CD8-positive, alpha-beta memory T cell (primary cell): Measurements from ENCODE around the gene PDCD6IP. TPM values are rescaled to one million over a fixed set of nuclear protein-coding genes. Genes with fewer than 3 reads are reported as not detected.
A peak's percentile ranks its signal among the peaks of the same experiment; 100 is the strongest.

Experiments
- CTCF ChIA-PET: fragments of 350-600 bp; sonication (Branson Sonifier 250); formaldehyde crosslinking; loops from one replicate; lab custom pipeline; 2021; ENCODE audit warnings: antibody characterized with exemption; lab: Charles Lee
- POLR2A ChIA-PET: fragments of 350-600 bp; sonication (Branson Sonifier 250); formaldehyde crosslinking; loops from one replicate; lab custom pipeline; 2021; ENCODE audit warnings: antibody characterized with exemption; lab: Charles Lee
- DNase-seq, 5 donors: peaks; one replicate each; pipeline versions ENCODE4 v3.0.0 to v3.0.0-alpha.2; 2020 to 2022; ENCODE audit warnings: mixed read lengths in 1 of 5
- H3K27ac ChIP-seq: one replicate; pipeline ENCODE4 v1.7.0; 2013; ENCODE audit warnings: low read depth, mild to moderate bottlenecking, low read length, moderate library complexity
- H3K27me3 ChIP-seq: 2 replicates; pipeline ENCODE4 v1.7.0; 2013; ENCODE audit warnings: low read length, mild to moderate bottlenecking; ENCODE audit not compliant: insufficient read depth, poor library complexity, severe bottlenecking
- H3K36me3 ChIP-seq: 2 replicates; pipeline ENCODE4 v1.7.0; 2013; ENCODE audit warnings: mild to moderate bottlenecking, low read length, moderate library complexity; ENCODE audit not compliant: insufficient read depth
- H3K4me1 ChIP-seq: 2 replicates; pipeline ENCODE4 v1.7.0; 2013; ENCODE audit warnings: mild to moderate bottlenecking, low read length, moderate library complexity; ENCODE audit not compliant: insufficient read depth
- H3K4me3 ChIP-seq: 2 replicates; pipeline ENCODE4 v1.7.0; 2013; ENCODE audit warnings: mild to moderate bottlenecking, low read length
- H3K9me3 ChIP-seq: 2 replicates; pipeline ENCODE4 v1.7.0; 2013; ENCODE audit warnings: mild to moderate bottlenecking, low read length
- H3K27ac Mint-ChIP-seq, 8 donors: one replicate each; pipeline ENCODE4 v1.8.0; 2020 to 2021; ENCODE audit warnings: mixed read lengths in 8 of 8, mild to moderate bottlenecking in 6 of 8, inconsistent platforms in 3 of 8, moderate library complexity in 3 of 8
- H3K27me3 Mint-ChIP-seq, 2 donors: one replicate each; pipeline ENCODE4 v1.8.0; 2020 to 2021; ENCODE audit warnings: mixed read lengths in 2 of 2, mild to moderate bottlenecking in 1 of 2, moderate library complexity in 1 of 2
- H3K36me3 Mint-ChIP-seq, 3 donors: one replicate each; pipeline ENCODE4 v1.8.0; 2020 to 2021; ENCODE audit warnings: mixed read lengths in 3 of 3, inconsistent platforms in 1 of 3, mild to moderate bottlenecking in 1 of 3
- H3K4me1 Mint-ChIP-seq, 3 donors: one replicate each; pipeline ENCODE4 v1.8.0; 2020 to 2021; ENCODE audit warnings: mixed read lengths in 3 of 3, inconsistent platforms in 1 of 3, mild to moderate bottlenecking in 1 of 3
- H3K4me3 Mint-ChIP-seq, 7 donors: one replicate each; pipeline ENCODE4 v1.8.0; 2020 to 2021; ENCODE audit warnings: mixed read lengths in 7 of 7, mild to moderate bottlenecking in 6 of 7, moderate library complexity in 4 of 7, inconsistent platforms in 2 of 7
- H3K9me3 Mint-ChIP-seq, 5 donors: one replicate each; pipeline ENCODE4 v1.8.0; 2020 to 2022; ENCODE audit warnings: mixed read lengths in 5 of 5, mild to moderate bottlenecking in 3 of 5, moderate library complexity in 2 of 5, inconsistent platforms in 1 of 5
- polyA plus RNA-seq: library from polyadenylated mRNA; unstranded; fragments of 300-500 nt; fragmentation: Illumina TruSeq; gene quantifications from one replicate; pipeline ENCODE4 v1.2.3, GENCODE V29; 2021
- total RNA-seq, 2 experiments: library from RNA; stranded (reverse); gene quantifications; one replicate each; pipeline ENCODE4 v1.2.3, GENCODE V29; 2021

The PDCD6IP gene
- total and polyA plus RNA-seq, 3 experiments from 2014 or later: 71.4 to 163 (median 162) TPM

GRCh38 chr3:33795856-33796536, 2.4 kb upstream of the PDCD6IP start:
- POLR2A ChIA-PET: interaction anchor here (0.5 to 0.7 kb wide), 2 partner anchors 78 to 400 kb away, joined by 3 to 6 read pairs; partner anchors contain the start of gene CLASP2
- H3K9me3 Mint-ChIP-seq: no peaks in the 10 kb centered on the region

DNA sequence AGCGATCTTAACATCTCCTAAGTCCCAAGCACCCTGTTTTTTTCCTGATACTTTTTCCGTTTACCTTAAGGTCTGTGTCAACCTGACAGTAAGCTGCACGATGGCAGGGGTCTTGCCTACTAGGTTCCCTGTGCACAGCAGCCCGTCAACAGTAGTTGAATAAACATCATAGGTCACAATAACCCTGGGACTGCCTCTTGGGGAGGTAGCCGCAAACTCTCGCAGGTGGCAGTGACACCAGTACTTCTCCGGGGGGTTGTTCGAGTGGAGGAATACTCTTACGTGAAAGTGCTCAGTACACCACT, 365 bp upstream of the PDCD6IP start:
- Mint-ChIP-seq H3K4me1 (peaks cover 43 to 54% (median 50%) of the 10 kb centered on the region in 3 donors), H3K27ac (peak overlapping the region; percentile 84 to 99 (median 96)), H3K27me3 (peaks cover 0 to 2% of the 10 kb centered on the region in 2 donors), H3K4me3 (peak overlapping the region; percentile 89 to 100 (median 99)), H3K36me3 (peaks cover 0 to 25% (median 0%) of the 10 kb centered on the region in 3 donors), H3K9me3 (no peaks in the 10 kb centered on the region)
- H3K4me3 ChIP-seq: peak overlapping the region; percentile 90
- peaks cover 40% of the 10 kb centered on the region for H3K4me1 ChIP-seq
- CTCF ChIA-PET: interaction anchor here (0.6 to 6.0 kb wide), 5 partner anchors 8 to 85 kb away, joined by 3 to 45 read pairs (median 4); no protein-coding TSS in a partner anchor
- H3K9me3 ChIP-seq: no peaks in the 10 kb centered on the region
- H3K36me3 ChIP-seq: no peaks in the 10 kb centered on the region
- POLR2A ChIA-PET: interaction anchor here (1.1 to 1.6 kb wide), 3 partner anchors 11 to 357 kb away, joined by 4 to 8 read pairs (median 6); partner anchors contain the start of gene CLASP2
- peak overlapping the region; percentile 87 for H3K27ac ChIP-seq
- H3K27me3 ChIP-seq: no peaks in the 10 kb centered on the region
- no peak for DNase-seq

More at GRCh38 chr3:33795856-33796536, 2.4 kb upstream of the PDCD6IP start:
- Mint-ChIP-seq H3K27me3 (peaks cover 2 to 11% of the 10 kb centered on the region in 2 donors), H3K4me1 (peaks cover 28 to 33% (median 29%) of the 10 kb centered on the region in 3 donors), H3K4me3 (peak overlapping the region in 1 of 7 donors; percentile 11), H3K36me3 (peaks cover 0 to 15% (median 0%) of the 10 kb centered on the region in 3 donors), H3K27ac (peak overlapping the region in 3 of 8 donors; percentile 8 to 32 (median 9))
- no peak for DNase-seq
- Histone ChIP-seq H3K4me1 (peaks cover 26% of the 10 kb centered on the region), H3K4me3 (no peak overlapping the region), H3K27me3 (no peaks in the 10 kb centered on the region), H3K9me3 (no peaks in the 10 kb centered on the region), H3K27ac (no peak overlapping the region), H3K36me3 (no peaks in the 10 kb centered on the region)
- CTCF ChIA-PET: interaction anchor here (1.2 to 6.0 kb wide), 2 partner anchors 9 to 19 kb away, joined by 3 to 45 read pairs; no protein-coding TSS in a partner anchor

DNA sequence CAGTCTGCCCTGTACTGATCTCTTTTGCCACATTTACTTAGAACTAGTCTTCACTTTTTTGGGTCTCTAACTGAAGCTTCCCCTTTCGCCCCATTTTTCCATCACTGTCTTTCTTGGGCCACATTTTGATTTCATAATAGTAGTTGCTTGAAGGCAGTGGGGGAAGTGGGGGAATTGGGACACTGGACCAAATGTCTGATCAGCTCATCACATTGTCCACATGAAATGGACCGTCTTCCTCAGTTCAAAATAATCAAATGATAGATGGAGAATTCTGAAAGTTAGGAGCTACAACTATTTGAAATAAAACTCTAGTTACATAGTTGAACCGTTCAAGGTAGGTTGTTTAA, 747 bp downstream of the PDCD6IP start:
- peaks cover 2 to 34% (median 5%) of the 10 kb centered on the region in 3 donors for H3K36me3 Mint-ChIP-seq
- Histone ChIP-seq H3K27me3 (no peaks in the 10 kb centered on the region), H3K4me1 (peaks cover 49% of the 10 kb centered on the region), H3K27ac (peak overlapping the region; percentile 87), H3K4me3 (peak overlapping the region; percentile 90), H3K36me3 (no peaks in the 10 kb centered on the region), H3K9me3 (no peaks in the 10 kb centered on the region)
- peaks cover 54 to 65% (median 61%) of the 10 kb centered on the region in 3 donors for H3K4me1 Mint-ChIP-seq
- ChIA-PET POLR2A (interaction anchor here (0.7 to 1.6 kb wide), 4 partner anchors 8 to 358 kb away, joined by 3 to 6 read pairs (median 4); partner anchors contain the start of gene CLASP2), CTCF (interaction anchor here (1.2 to 6.0 kb wide), 4 partner anchors 9 to 162 kb away, joined by 3 to 45 read pairs (median 4); no protein-coding TSS in a partner anchor)
- no peaks in the 10 kb centered on the region for H3K9me3 Mint-ChIP-seq
- peak overlapping the region; percentile 84 to 99 (median 96) for H3K27ac Mint-ChIP-seq
- H3K4me3 Mint-ChIP-seq: peak overlapping the region; percentile 89 to 100 (median 99)
- no peak for DNase-seq
- peaks cover 0 to 2% of the 10 kb centered on the region in 2 donors for H3K27me3 Mint-ChIP-seq

GRCh38 chr3:33803252-33803651, 4.8 kb downstream of the PDCD6IP start:
- Histone ChIP-seq H3K27ac (no peak overlapping the region), H3K9me3 (no peaks in the 10 kb centered on the region), H3K36me3 (no peaks in the 10 kb centered on the region), H3K4me1 (peaks cover 63% of the 10 kb centered on the region), H3K4me3 (no peak overlapping the region), H3K27me3 (no peaks in the 10 kb centered on the region)
- peak overlapping the region in 3 of 8 donors; percentile 12 to 61 (median 49) for H3K27ac Mint-ChIP-seq
- POLR2A ChIA-PET: no interaction called here
- peaks cover 6 to 45% (median 10%) of the 10 kb centered on the region in 3 donors for H3K36me3 Mint-ChIP-seq
- H3K4me1 Mint-ChIP-seq: peaks cover 71 to 85% (median 85%) of the 10 kb centered on the region in 3 donors
- no peaks in the 10 kb centered on the region for H3K27me3 Mint-ChIP-seq
- H3K9me3 Mint-ChIP-seq: no peaks in the 10 kb centered on the region
- CTCF ChIA-PET: interaction anchor here (1.6 kb wide), 1 partner anchor 16 kb away, joined by 7 read pairs; no protein-coding TSS in a partner anchor
- peak overlapping the region in 3 of 7 donors; percentile 13 to 59 (median 18) for H3K4me3 Mint-ChIP-seq
- DNase-seq: no peak

DNA sequence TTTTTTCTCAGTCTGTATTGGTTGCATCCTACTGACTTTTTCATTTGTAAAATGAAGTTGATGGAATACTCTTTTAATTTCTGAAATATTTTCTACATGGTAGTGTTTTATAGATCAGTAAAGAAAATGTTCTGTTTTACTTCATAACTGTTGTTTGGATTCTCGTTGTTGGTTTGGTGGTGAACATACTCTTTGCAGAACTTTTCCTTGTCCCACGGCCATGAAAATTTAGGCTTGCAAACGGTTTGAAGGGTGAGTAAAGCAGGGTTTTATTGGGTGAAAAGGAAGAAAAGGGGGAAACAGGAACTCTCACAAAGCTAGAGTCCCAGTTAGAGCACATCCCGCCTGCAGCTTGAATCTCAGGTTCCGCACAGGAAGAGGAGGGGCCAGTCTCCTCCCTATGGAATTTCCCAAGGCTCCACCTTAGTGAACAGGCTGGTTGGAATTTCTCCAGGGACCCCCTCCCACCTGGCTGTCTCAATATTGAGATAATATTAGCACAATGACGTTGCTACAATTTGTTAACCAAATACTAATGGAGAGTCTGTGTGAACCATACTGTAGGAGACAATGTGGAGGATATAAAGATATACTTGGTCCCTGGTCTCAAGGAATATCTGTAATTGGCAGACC, 5.6 kb downstream of the PDCD6IP start:
- H3K36me3 Mint-ChIP-seq: peaks cover 6 to 45% (median 10%) of the 10 kb centered on the region in 3 donors
- no peak overlapping the region for H3K27ac ChIP-seq
- POLR2A ChIA-PET: no interaction called here
- H3K27ac Mint-ChIP-seq: peak overlapping the region in 4 of 8 donors; percentile 12 to 58 (median 20)
- H3K36me3 ChIP-seq: no peaks in the 10 kb centered on the region
- H3K9me3 Mint-ChIP-seq: no peaks in the 10 kb centered on the region
- DNase-seq: no peak
- H3K9me3 ChIP-seq: no peaks in the 10 kb centered on the region
- no peak overlapping the region for H3K4me3 ChIP-seq
- no peaks in the 10 kb centered on the region for H3K27me3 ChIP-seq
- peak overlapping the region in 1 of 7 donors; percentile 59 for H3K4me3 Mint-ChIP-seq
- CTCF ChIA-PET: no interaction called here
- no peaks in the 10 kb centered on the region for H3K27me3 Mint-ChIP-seq
- H3K4me1 ChIP-seq: peaks cover 71% of the 10 kb centered on the region
- H3K4me1 Mint-ChIP-seq: peaks cover 78 to 90% (median 90%) of the 10 kb centered on the region in 3 donors

DNA sequence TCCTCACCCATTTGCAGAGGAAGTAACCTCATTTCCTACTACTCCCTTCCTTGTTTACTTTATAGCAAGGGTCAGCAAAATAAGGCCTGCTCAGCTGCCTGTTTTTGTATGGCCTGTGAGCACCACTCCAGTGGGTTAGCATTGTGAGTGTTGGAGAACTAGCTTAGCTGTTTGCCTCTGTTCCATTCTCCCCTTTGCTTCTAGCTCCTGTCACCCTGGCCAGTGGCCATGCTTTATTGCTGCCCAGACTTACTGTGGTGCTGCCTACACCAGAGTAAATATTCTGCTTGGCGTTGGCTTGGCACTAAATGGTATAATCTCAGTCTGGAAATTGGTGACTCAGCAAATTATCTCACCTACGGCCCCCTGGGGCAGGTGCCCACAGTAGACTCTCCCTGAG, 8.8 kb downstream of the PDCD6IP start:
- POLR2A ChIA-PET: interaction anchor here (0.8 kb wide), 1 partner anchor 8 kb away, joined by 3 read pairs; no protein-coding TSS in a partner anchor
- H3K4me3 ChIP-seq: no peak overlapping the region
- H3K27ac ChIP-seq: no peak overlapping the region
- Mint-ChIP-seq H3K27ac (peak overlapping the region in 3 of 8 donors; percentile 57 to 82 (median 62)), H3K27me3 (no peaks in the 10 kb centered on the region), H3K36me3 (peaks cover 6 to 42% (median 10%) of the 10 kb centered on the region in 3 donors), H3K4me3 (peak overlapping the region in 1 of 7 donors; percentile 29), H3K4me1 (peaks cover 73 to 89% (median 89%) of the 10 kb centered on the region in 3 donors), H3K9me3 (no peaks in the 10 kb centered on the region)
- H3K9me3 ChIP-seq: no peaks in the 10 kb centered on the region
- H3K36me3 ChIP-seq: no peaks in the 10 kb centered on the region
- CTCF ChIA-PET: no interaction called here
- no peak for DNase-seq
- H3K27me3 ChIP-seq: no peaks in the 10 kb centered on the region
- H3K4me1 ChIP-seq: peaks cover 55% of the 10 kb centered on the region

- peak overlapping the region in 5 of 8 donors; percentile 9 to 88 (median 35) for H3K27ac Mint-ChIP-seq
- H3K27me3 Mint-ChIP-seq: no peaks in the 10 kb centered on the region
- H3K9me3 ChIP-seq: no peaks in the 10 kb centered on the region
- DNase-seq: no peak
- POLR2A ChIA-PET: no interaction called here
- peaks cover 46% of the 10 kb centered on the region for H3K4me1 ChIP-seq
- no peak overlapping the region for H3K4me3 ChIP-seq
- no peaks in the 10 kb centered on the region for H3K36me3 ChIP-seq
- CTCF ChIA-PET: no interaction called here
- no peaks in the 10 kb centered on the region for H3K27me3 ChIP-seq
- H3K4me1 Mint-ChIP-seq: peaks cover 64 to 88% (median 82%) of the 10 kb centered on the region in 3 donors
- peaks cover 8 to 44% (median 10%) of the 10 kb centered on the region in 3 donors for H3K36me3 Mint-ChIP-seq
- no peaks in the 10 kb centered on the region for H3K9me3 Mint-ChIP-seq
- peak overlapping the region in 3 of 7 donors; percentile 0 to 73 (median 1) for H3K4me3 Mint-ChIP-seq
- no peak overlapping the region for H3K27ac ChIP-seq
Observed at GRCh38 chr3:33808559-33808958, 10.1 kb downstream of the PDCD6IP start.
